SHP77 (cell line): Measurements from ENCODE around the gene RNF130.

ENCODE experiments used
- DNase-seq, 2 experiments: peaks; one replicate each; lab custom pipeline; 2025; lab: John Stamatoyannopoulos, UW

RNF130 gene

DNA sequence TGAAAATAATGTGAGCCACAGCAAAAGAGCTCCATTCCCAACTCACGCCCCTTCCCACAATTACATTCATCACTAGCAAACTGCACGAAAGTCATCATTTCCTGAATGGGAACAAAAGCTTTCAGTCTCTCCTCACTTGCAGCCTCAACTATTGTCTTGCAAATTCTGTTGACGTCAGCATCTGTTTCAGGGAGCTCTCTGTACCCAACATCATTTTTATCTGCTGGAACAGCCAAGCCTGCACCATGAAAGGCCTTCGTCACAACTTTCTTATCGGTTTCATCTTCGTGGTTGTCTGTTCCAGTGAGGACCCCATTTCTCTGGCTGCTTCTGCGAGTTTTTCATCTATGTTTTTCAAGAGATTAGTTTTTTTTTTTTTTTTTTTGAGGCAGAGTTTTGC is 14.3 kb upstream of the RNF130 start:
- DNase-seq: no peak

GRCh38 chr5:180084638-180085561 is 13.3 kb upstream of the RNF130 start:
- DNase-seq: peak; percentile 22 to 64

DNA sequence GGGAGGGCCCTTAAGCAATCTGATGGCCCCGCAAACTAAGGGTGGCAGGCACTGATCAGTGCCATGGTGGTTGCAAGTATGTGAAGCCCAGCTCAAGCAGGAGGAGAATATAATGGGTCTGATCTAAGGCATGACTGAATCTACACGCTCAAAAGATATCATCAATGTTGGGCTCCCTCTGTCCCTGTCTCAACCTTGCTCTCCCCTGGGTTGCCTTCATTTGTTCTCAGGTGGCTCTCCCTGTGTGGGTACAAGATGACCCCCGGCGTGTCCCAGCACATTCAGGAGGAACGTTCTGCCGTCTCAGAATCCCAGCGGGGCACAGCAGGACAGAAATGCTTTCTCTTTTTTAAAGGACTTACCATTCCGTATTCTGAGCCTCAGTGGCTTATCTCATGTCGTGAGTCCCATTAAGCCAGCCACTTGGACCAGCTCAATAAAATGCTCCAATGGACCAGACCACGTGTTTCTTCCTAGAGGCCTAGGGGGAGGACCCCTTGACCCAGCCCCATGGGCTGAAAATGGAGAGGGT is 12.0 kb upstream of the RNF130 start:
- DNase-seq: no peak

DNA sequence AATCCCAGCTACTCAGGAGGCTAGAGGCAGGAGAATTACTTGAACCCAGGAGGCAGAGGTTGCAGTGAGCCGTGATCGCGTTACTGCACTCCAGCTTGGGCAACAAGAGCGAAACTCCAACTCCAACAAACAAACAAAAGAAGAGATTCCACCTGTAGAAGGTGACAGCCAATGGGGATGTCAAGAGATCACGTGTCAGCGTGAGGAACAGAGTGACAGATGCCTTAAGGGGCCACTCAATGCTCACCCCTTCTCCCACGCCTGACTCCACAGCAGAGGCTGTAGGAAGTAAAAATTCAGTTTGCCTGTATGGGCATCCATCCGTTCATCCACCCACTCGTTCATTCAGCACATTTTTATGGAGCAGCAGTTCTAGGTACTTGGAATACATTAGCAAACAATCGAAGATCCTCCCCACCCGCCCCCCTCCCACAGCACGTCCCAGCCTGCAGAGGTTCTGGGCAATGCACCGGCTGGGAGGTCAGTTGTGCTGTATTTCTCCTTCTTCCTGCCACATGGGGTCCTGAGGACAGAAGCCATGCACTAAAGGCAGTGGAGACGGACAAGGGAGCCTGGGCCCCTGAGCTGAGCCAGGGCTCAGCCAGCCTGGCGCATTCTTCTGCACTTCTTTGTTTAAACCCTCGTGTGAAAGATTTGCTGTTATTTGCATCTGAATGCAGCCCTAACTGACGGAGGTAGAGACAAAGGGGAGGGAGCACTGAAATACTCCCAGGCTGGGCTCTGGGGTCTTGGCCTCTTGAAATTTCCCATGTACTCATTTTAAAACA is 11.3 kb upstream of the RNF130 start:
- DNase-seq: no peak

DNA sequence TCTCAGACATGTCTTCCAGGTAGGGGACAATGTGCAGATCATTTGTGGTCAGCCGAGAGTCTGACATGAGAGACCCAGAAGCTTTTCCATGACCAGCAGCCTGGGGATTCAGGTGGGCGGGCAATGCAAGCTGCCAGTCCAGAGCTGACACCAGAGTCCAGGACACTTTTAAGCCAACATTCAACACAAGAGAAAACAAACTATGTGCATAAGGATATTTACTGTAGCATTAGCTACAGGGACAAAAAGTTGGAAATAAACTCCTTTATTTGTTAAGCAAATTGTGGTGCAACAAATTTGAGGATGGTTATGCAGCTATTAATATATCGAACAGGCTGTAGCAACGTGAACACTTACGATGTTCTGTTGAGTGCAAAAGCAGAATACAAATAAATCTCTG is 9.9 kb upstream of the RNF130 start:
- no peak for DNase-seq

DNA sequence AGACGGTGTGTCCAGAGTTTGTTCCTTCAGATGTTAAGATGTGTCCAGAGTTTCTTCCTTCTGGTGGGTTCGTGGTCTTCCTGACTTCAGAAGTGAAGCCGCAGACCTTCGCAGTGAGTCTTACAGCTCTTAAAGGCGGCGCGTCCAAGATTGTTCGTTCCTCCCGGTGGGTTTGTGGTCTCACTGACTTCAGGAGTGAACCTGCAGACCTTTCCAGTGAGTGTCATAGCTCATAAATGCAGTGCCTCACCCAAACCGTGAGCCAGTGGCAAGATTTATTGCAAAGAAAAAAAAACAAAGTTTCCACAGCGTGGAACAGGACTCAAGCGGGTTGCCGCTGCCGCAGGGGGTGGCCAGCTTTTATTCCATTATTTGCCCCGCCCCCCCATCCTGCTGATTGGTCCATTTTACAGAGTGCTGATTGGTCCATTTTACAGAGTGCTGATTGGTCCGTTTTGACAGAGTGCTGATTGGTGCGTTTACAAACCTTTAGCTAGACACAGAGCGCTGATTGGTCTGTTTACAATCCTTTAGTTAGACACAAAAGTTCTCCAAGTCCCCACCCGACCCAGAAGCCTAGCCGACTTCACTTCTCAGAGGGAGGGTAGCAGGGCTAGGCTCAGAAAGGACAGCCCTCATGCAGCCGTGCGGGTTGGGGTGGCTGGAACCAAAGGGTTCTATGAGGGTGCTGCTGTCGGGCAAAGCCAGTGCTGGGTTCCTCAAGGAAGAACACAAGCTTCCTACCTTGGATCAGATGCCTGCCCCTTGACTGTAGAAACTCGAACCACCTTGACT is 9.1 kb upstream of the RNF130 start:
- no peak for DNase-seq

DNA sequence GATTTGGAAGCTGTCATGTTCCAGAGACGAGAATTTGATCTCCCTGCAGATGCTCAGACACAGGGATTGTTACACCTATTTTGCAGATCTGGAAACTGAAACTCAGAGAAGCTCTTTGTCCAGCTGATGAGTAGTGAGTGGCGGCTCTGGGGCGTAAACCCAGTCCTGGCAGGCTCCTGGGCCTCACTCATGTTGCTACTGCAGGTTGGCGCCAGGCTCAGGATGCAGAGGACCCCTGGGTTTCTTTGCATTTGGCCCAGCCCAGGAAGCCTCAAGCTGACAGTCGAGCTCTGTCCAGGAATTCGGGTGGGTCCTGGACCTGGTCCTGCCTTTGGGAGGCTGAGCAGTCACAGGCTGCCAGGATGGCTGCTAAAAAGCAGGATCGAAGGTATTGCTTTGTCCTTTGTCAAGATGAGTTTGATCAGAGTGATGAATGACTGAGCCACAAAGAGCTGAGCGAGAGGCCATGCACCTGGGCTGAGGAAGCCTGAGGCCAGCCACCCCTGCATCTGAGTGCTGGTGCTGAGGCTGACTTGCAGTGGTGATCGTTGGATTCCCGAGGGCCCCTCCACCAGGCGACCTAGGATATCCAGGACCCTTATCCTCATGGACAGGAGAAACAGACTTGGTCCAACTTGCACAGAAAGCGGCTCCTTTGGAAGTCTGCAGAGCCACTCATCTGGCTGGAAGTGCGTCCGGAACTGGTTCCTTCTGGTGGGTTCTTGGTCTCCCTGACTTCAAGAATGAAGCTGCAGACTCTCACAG is 8.3 kb upstream of the RNF130 start:
- no peak for DNase-seq

DNA sequence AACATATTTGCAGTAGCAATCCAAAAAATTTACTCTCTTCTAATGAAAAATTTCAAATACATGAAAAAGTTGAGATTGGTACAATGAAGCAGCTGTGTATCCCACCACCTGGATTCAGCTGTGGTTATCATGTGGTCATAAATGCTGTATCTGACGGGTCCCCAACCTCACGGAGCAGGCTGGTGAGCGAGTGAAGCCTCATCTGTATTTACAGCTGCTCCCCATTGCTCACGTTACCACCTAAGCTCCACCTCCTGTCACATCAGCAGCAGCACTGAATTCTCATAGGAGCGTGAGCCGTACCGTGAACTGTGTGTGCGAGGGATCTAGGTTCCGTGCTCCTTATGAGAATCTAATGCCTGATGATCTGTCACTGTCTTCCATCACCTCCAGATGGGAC is 6.8 kb upstream of the RNF130 start:
- DNase-seq: no peak

DNA sequence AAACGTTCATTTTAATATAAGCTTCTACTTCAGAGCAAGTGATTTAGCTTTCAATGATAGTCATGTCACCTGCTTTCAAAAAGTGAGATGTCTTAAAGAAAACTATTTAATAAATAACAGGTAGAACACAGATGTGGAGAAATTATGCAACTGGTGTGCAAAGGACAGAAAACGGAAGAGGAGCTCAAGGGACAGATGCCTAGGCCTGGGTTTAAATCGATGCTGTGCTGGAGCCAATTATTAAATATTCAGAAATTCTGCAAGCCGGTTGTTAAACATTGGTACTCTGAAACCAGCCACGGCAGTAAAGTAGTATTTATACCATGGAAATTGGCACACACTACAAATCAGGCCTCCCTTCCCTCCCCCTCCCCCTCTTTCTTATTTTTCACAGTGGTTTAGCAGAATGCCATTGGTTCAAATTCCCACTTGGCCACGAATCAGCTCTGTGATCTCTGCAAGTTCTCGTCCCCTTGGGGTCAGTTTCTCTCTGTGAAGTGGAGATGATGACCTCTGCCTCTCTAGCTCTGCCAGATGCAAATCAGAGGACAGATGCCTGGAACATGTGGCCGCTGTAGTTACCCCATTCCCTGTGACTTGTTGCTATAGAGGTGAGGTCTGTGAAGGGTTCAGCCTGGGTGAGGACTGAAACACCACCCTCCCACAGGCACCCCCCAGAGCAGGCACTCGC is 6.2 kb upstream of the RNF130 start:
- no peak for DNase-seq

DNA sequence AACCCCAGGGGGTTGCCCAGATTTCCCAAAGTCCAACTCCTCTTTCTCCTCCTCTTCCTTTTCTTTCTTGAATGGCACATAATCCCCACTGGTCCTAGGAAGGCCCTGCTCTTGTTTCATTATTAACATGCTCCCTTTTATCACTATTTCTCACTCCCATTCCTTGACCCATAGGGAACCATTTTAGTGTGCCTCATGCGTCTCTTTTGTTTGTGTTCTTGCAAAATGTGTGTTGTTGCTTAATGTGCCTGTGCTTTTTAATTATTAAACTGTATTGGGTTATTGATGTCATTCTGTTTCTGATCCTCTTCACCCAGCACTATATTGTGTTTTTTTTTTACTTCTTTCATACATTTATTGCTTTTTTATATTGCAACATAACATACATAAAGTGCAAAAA is 4.1 kb upstream of the RNF130 start:
- DNase-seq: no peak

GRCh38 chr5:180074462-180074861 is 2.9 kb upstream of the RNF130 start:
- no peak for DNase-seq

GRCh38 chr5:180072556-180072955 is 997 bp upstream of the RNF130 start:
- DNase-seq: no peak

- no peak for DNase-seq
These were observed 643 bp upstream of the RNF130 start for GRCh38 chr5:180072256-180072548.

GRCh38 chr5:180070756-180071530 is 616 bp downstream of the RNF130 start:
- DNase-seq: no peak

GRCh38 chr5:180069589-180070247 is 1.8 kb downstream of the RNF130 start:
- no peak for DNase-seq

GRCh38 chr5:180068519-180069090 is 3.0 kb downstream of the RNF130 start:
- no peak for DNase-seq

DNA sequence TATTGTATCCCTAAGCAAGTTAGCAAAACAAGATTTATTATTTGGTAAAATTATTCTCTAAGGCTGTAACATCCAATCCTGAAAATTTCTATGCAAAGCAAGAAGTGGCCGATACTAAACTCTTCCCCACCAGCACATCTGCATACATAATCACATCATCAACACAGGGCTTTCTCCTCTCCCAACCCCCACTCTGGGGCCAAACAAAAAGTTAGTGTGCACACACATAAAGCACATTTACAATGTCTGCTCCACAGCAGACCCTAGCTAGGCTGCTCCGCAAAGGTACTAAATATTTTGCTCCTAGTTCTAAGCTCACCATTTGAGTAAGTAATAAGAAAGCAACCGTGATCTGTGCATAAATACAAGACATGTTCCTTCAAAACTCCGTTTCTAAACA is 3.6 kb downstream of the RNF130 start:
- DNase-seq: no peak

GRCh38 chr5:180060192-180060591 is 11.4 kb downstream of the RNF130 start:
- no peak for DNase-seq

GRCh38 chr5:180059326-180059725 is 12.2 kb downstream of the RNF130 start:
- no peak for DNase-seq
